Activated naive CD8-positive, alpha-beta T cell treated with anti-CD3 and anti-CD28 coated beads, Interleukin-2, amount 50 U/mL, for 24 hours (primary cell): ENCODE data around the gene FAM118A.
"Not testable (repeated sequence)": the region's sequence is repeated elsewhere in the genome, so short reads cannot be mapped to it uniquely, and the experiment has no call there.

ENCODE experiments used
- ATAC-seq: fragments of 150-1000 bp; cut with Tn5 transposase; one replicate; pipeline ENCODE4 v1.10.0; 2021
- DNase-seq: peaks from one replicate; pipeline ENCODE4 v3.0.0; 2021
- H3K27ac Mint-ChIP-seq: one replicate; pipeline ENCODE4 v1.8.0; 2021; ENCODE audit warnings: mild to moderate bottlenecking, mixed read lengths
- H3K27me3 Mint-ChIP-seq: one replicate; pipeline ENCODE4 v1.8.0; 2021; ENCODE audit warnings: mixed read lengths
- H3K36me3 Mint-ChIP-seq: one replicate; pipeline ENCODE4 v1.8.0; 2021; ENCODE audit warnings: low read depth, mixed read lengths
- H3K4me1 Mint-ChIP-seq: one replicate; pipeline ENCODE4 v1.8.0; 2021; ENCODE audit warnings: mixed read lengths
- H3K4me3 Mint-ChIP-seq: one replicate; pipeline ENCODE4 v1.8.0; 2021; ENCODE audit warnings: mild to moderate bottlenecking, moderate library complexity, mixed read lengths
- H3K9me3 Mint-ChIP-seq: one replicate; pipeline ENCODE4 v1.8.0; 2021; ENCODE audit warnings: mixed read lengths

The FAM118A gene

DNA sequence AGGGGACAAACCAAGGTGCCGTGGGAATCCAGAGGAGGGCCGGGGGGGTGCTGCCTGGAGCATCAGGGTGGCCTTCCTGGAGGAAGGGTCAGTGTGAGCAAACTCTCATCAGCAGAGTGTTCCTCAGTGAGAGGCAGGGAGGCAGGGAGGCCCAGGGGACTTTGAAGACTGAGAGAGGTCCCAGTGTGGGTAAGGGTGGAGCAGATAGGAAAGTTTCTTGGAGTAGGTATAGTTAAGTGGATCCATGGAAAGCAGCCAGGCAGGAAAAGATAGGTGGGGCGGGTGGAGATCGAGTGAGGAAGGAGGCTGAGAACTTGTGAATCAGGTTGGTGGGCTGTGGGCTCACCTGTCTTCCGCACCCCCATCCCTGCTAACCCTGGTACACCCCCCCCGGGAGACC, 15.7 kb upstream of the FAM118A start:
- no peak overlapping the region for H3K27ac Mint-ChIP-seq
- H3K4me1 Mint-ChIP-seq = peaks cover 19% of the 10 kb centered on the region
- no peaks in the 10 kb centered on the region for H3K36me3 Mint-ChIP-seq
- no peak for ATAC-seq
- H3K9me3 Mint-ChIP-seq = no peaks in the 10 kb centered on the region
- no peak overlapping the region for H3K4me3 Mint-ChIP-seq
- peaks cover 2% of the 10 kb centered on the region for H3K27me3 Mint-ChIP-seq
- no peak for DNase-seq

DNA sequence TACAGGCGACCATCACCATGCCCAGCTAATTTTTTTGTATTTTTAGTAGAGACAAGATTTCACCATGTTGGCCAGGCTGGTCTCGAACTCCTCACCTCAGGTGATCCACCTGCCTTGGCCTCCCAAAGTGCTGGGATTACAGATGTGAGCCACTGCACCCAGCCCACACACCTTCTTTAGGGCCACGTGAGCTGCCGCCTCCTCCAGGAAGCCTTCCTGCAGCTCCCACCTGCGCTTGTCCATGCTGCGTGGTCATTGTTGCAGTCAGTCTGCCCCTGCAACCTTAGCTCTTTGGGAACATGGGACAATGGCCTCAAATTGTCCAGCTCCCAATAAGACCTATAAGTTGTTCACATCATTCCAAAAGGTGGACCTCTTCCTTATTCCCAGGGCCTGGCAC, 14.7 kb upstream of the FAM118A start:
- not testable (repeated sequence) for H3K9me3 Mint-ChIP-seq, DNase-seq, H3K27ac Mint-ChIP-seq, H3K36me3 Mint-ChIP-seq, H3K27me3 Mint-ChIP-seq, H3K4me3 Mint-ChIP-seq, ATAC-seq
- H3K4me1 Mint-ChIP-seq = peaks cover 19% of the 10 kb centered on the region

DNA sequence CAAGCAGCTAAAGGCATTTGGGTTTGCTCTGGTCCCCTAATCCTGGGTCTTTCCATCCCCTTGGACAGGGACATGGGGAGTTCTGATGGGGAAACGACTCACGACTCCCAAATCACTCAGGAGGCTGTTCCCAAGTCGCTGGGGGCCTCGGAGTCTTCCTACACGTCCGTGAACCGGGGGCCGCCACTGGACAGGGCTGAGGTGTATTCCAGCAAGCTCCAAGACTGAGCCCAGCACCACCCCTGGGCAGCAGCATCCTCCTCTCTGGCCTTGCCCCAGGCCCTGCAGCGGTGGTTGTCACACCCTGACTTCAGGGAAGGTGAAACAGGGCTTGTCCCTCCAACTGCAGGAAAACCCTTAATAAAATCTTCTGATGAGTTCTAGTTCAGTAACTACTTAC, 14.2 kb upstream of the FAM118A start:
- Mint-ChIP-seq H3K4me3 (no peak overlapping the region), H3K27me3 (peaks cover 2% of the 10 kb centered on the region), H3K9me3 (no peaks in the 10 kb centered on the region), H3K27ac (no peak overlapping the region), H3K36me3 (no peaks in the 10 kb centered on the region), H3K4me1 (peaks cover 19% of the 10 kb centered on the region)
- no peak for ATAC-seq
- DNase-seq = no peak

DNA sequence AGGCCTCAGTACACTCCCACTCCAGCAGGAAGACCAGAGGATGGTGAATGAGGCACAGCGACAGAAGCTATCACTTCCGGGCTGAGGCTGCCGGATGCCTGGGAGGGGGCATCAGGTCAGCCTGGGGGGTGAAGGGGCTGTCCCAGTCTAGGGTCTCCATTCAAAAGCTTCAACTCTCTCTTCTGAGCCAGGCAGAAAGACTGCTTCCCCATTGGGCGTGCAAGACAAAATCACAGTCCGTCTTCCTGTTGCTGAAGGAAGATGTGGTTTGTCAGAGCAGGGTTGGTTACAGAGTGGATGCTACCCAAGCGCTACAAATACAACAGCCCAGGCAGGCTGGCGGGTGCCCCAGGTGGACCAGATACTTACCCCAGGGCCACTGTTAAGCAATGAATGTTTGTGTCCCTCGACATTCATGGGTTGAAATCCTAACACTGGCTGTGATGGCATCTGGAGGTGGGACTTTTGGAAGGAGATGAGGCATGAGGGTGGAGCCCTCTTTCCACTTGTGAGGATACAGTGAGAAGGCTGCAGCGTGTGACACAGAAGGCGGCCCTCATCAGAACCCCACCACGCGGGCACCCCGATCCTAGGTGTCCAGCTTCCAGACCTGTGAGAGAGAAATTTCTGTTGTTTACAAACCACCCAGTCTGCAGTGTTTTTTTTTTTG, 13.0 kb upstream of the FAM118A start:
- DNase-seq = no peak
- peak overlapping the region; percentile 52 for H3K27ac Mint-ChIP-seq

DNA sequence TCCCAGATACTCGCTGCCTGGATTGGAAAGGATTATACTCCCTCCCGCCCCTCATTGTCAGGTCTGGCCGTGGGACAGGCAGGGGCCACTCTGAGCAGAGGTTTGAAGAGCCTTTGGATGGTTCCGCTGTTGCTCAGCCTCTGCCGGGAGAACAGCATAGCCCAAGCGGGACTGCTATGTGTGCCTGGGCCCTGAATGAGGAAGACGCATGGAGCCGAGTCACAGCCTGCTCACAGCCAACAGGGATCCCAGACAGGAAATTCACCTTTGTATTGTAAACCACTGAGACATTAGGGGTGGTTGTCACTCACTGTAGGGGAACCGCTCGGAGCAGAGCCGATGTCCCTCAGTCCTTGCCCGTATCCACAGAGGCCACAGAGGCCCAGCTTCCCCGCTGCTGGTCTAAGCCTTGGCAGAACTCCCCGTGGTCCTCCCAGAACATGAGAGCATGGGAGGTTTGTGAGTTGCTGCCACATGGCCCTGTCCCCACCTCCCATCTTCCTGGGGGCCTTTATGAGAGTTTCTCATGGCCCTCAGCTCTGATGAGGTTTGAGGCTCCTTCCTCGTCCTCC, 10.7 kb upstream of the FAM118A start:
- H3K27me3 Mint-ChIP-seq = no peaks in the 10 kb centered on the region
- no peaks in the 10 kb centered on the region for H3K36me3 Mint-ChIP-seq
- ATAC-seq (no peak), DNase-seq (no peak)
- no peaks in the 10 kb centered on the region for H3K9me3 Mint-ChIP-seq
- peaks cover 25% of the 10 kb centered on the region for H3K4me1 Mint-ChIP-seq
- H3K4me3 Mint-ChIP-seq = no peak overlapping the region
- no peak overlapping the region for H3K27ac Mint-ChIP-seq

More for the DNA sequence above, 13.0 kb upstream of the FAM118A start:
- no peaks in the 10 kb centered on the region for H3K36me3 Mint-ChIP-seq
- peaks cover 19% of the 10 kb centered on the region for H3K4me1 Mint-ChIP-seq
- no peaks in the 10 kb centered on the region for H3K9me3 Mint-ChIP-seq
- no peak for ATAC-seq
- peaks cover 2% of the 10 kb centered on the region for H3K27me3 Mint-ChIP-seq
- H3K4me3 Mint-ChIP-seq = no peak overlapping the region

DNA sequence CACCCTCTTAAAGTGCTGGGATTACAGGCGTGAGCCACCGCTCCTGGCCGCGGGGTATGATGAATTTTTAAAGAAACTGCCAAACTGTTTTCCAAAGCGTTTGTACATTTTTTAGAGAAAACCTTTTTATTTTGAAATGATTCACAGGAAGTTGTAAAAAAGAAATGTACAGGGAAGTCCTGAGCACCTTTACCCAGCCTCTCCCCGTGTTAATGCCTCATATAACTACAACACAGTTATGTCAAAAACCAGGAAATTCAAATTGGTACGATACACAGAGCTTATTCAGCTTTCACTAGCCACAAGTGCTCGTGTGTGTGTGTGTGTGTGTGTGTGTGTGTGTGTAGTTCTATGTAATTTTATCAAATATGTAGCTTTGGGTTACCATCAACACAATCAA, 7.0 kb upstream of the FAM118A start:
- DNase-seq (no peak), ATAC-seq (no peak)
- Mint-ChIP-seq H3K9me3 (no peaks in the 10 kb centered on the region), H3K36me3 (no peaks in the 10 kb centered on the region), H3K27ac (no peak overlapping the region), H3K27me3 (no peaks in the 10 kb centered on the region), H3K4me3 (no peak overlapping the region), H3K4me1 (peaks cover 8% of the 10 kb centered on the region)

DNA sequence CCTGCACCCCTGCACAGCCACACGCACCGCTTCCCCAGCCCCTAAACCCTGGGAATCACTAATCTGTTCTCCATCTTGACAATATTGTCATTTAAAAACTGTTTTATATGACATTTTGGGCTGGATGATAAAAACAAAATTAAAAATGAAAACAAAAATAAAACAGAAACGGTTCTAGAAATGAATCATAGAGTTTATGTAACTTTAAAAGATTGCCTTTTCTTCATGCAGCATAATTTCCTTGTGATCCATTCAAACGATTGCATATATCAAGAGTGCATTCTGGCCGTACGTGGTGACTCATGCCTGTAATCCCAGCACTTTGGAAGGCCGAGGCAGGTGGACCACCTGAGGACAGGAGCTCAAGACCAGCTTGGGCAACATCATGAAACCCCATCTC, 6.6 kb upstream of the FAM118A start:
- no peaks in the 10 kb centered on the region for H3K27me3 Mint-ChIP-seq

DNA sequence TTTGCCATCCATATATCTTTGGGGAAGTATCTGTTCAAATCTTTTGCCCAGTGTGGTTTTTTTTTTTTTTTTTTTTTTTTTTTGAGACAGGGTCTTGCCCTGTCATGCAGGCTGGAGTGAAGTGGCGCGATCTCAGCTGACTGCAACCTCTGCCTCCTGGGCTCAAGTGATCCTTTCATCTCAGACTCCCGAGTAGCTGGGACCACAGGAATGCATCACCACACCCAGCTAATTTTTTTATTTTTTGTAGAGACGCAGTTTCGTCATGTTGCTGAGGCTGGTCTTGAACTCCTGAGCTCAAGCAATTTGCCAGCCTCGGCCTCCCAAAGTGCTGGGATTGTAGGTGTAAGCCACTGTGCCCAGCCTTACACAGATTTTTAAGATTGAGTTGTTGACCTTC, 4.8 kb upstream of the FAM118A start:
- ATAC-seq = no peak
- no peak for DNase-seq
- no peak overlapping the region for H3K4me3 Mint-ChIP-seq
- H3K27ac Mint-ChIP-seq = no peak overlapping the region
- H3K4me1 Mint-ChIP-seq = peaks cover 22% of the 10 kb centered on the region
- no peaks in the 10 kb centered on the region for H3K36me3 Mint-ChIP-seq
- H3K27me3 Mint-ChIP-seq = no peaks in the 10 kb centered on the region
- no peaks in the 10 kb centered on the region for H3K9me3 Mint-ChIP-seq

More for the DNA sequence above, 6.6 kb upstream of the FAM118A start:
- no peak overlapping the region for H3K27ac Mint-ChIP-seq
- no peaks in the 10 kb centered on the region for H3K9me3 Mint-ChIP-seq
- no peak overlapping the region for H3K4me3 Mint-ChIP-seq
- H3K36me3 Mint-ChIP-seq = no peaks in the 10 kb centered on the region
- DNase-seq (no peak), ATAC-seq (no peak)
- H3K4me1 Mint-ChIP-seq = peaks cover 9% of the 10 kb centered on the region

DNA sequence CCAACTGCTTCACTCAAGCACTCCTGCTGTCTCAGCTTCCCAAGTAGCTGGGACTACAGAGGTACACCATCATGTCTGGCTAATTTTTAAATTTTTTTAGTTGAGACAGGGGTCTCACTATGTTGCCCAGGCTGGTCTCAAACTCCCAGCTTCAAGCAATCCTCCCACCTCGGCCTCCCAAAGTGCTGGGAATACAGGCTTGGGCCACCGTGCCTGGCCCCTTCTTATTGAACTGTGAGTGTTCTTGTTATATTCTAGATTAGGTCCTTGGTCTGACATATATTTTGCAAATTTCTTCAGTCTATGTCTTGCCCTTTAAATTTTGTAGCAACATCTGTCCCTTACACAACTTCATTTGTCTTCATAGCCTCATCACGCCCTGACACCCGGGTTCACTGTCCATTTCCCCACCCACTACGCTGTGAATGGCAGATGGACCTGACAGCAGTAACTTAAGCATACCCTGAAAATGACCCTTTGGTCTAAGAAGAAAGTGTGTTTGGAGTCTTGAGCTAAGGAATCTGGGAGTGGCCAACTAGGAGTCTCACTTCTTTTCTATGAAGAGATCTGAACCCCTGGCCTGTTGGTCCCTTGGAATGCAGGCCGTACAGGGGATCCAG, 4.2 kb upstream of the FAM118A start:
- Mint-ChIP-seq H3K9me3 (no peaks in the 10 kb centered on the region), H3K27ac (no peak overlapping the region), H3K4me3 (no peak overlapping the region), H3K4me1 (peaks cover 24% of the 10 kb centered on the region), H3K36me3 (no peaks in the 10 kb centered on the region), H3K27me3 (no peaks in the 10 kb centered on the region)
- no peak for ATAC-seq
- no peak for DNase-seq

DNA sequence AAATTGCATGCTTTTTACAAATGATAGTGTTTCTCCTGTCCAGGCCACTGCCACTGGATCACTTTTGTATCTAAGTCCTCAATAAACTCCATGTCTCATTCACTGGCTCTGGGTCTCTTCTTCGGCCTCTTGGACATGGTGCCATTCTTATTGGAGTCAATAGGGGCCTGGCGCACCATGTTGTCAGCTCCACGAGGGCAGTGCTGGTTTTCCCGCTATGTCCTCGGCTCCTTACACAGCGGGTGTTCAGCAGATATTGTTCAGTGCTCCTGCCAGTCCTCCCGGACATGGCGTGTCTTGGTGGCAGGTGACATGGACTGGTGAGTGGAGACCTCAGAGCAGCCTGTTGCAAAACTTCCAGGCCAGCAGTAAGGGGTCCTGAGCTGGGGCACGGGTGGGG, 3.6 kb upstream of the FAM118A start:
- H3K27me3 Mint-ChIP-seq = no peaks in the 10 kb centered on the region
- DNase-seq (no peak), ATAC-seq (no peak)
- H3K4me1 Mint-ChIP-seq = peaks cover 30% of the 10 kb centered on the region
- no peaks in the 10 kb centered on the region for H3K9me3 Mint-ChIP-seq
- H3K27ac Mint-ChIP-seq = no peak overlapping the region
- no peaks in the 10 kb centered on the region for H3K36me3 Mint-ChIP-seq
- no peak overlapping the region for H3K4me3 Mint-ChIP-seq

DNA sequence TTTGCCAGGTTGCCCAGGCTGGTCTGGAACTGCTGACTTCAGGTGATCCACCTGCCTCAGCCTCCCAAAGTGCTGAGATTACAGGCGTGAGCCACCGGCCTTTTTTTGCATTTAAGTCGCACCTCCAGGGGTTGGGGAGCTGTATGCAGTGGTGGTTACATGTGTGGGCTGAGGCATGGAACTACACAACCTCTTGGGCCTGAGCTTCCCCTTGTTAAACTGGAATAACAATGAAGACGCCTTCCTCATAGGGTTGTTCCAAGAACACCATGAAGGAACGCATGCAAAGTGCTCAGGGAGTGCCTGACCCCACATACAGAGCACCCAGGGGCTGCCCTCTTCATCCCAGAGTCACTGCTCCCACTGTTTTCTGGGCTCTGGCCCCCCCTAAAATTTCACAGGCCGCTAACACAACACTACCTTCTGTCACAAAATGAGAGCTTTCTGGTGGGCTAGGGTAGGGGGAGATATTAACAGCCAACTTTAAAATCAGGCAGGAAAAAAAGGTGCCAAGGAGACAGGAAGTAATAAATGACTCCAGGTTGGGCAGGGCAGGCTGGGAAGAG, 1.3 kb upstream of the FAM118A start:
- no peaks in the 10 kb centered on the region for H3K27me3 Mint-ChIP-seq
- H3K9me3 Mint-ChIP-seq = no peaks in the 10 kb centered on the region
- peaks cover 40% of the 10 kb centered on the region for H3K4me1 Mint-ChIP-seq
- H3K4me3 Mint-ChIP-seq = peak overlapping the region; percentile 87
- DNase-seq = no peak
- H3K36me3 Mint-ChIP-seq = peaks cover 2% of the 10 kb centered on the region
- ATAC-seq = no peak
- H3K27ac Mint-ChIP-seq = peak overlapping the region; percentile 94

DNA sequence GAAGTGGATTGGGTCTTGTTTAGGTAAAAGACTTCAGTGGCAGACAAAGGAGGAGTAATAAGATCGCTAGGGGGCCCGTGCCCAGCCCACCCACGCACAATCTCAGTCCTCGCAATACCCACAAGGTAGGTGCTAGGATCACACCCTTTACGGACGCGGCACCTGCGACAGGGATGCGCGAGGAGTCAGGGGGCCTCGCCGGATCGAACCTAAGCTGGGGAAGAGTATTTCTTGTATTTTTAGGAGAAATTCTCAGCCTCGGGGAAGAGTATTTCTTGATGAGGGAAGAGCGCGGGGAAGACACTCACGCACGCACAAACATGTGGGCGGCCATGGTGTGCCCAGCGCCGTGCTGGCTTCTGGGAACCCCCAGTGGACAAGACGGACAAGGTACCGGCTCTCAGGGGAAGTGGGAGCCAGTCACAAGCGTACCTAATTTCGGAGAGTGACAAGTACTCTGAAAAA, 745 bp upstream of the FAM118A start:
- no peak for ATAC-seq
- DNase-seq = peak; percentile 28
- H3K4me3 Mint-ChIP-seq = peak overlapping the region; percentile 87
- no peaks in the 10 kb centered on the region for H3K27me3 Mint-ChIP-seq
- H3K27ac Mint-ChIP-seq = peak overlapping the region; percentile 94
- H3K36me3 Mint-ChIP-seq = peaks cover 2% of the 10 kb centered on the region
- H3K4me1 Mint-ChIP-seq = peaks cover 42% of the 10 kb centered on the region
- H3K9me3 Mint-ChIP-seq = no peaks in the 10 kb centered on the region

DNA sequence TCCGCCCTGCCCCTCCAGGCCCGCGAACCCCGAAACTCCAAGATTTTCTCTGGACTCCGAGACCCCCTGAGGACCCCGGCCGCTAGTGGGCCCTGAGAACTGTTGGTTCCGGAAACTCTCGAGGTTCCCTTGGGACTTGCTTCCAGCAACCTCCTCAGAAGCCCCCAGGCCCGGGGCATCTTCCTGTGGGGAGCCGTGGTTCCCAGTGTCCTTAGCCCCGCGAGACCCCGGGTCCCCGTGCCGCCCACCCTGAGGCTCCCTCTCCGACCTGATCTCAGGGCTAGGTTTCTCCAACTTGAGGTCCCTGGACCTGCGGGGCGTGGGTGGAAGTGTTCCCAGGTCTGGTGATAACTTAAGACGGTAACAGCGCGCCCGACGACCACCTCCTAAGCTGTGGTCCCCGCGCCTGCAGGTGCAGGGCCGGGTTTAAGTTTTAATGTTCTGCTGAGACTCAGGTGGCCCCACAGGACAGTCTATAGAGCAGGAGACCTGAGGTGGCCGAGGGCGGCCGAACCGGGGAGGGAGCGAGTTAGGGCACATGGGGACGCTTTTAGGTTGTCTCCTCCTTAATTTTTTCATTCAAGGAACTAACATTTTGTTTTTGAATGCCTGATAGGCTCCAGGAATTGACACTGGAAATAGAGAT, 720 bp downstream of the FAM118A start:
- Mint-ChIP-seq H3K9me3 (no peaks in the 10 kb centered on the region), H3K4me3 (peak overlapping the region; percentile 87), H3K36me3 (peaks cover 2% of the 10 kb centered on the region), H3K27me3 (no peaks in the 10 kb centered on the region), H3K4me1 (peaks cover 53% of the 10 kb centered on the region), H3K27ac (peak overlapping the region; percentile 85)
- DNase-seq (peak; percentile 26), ATAC-seq (no peak)

DNA sequence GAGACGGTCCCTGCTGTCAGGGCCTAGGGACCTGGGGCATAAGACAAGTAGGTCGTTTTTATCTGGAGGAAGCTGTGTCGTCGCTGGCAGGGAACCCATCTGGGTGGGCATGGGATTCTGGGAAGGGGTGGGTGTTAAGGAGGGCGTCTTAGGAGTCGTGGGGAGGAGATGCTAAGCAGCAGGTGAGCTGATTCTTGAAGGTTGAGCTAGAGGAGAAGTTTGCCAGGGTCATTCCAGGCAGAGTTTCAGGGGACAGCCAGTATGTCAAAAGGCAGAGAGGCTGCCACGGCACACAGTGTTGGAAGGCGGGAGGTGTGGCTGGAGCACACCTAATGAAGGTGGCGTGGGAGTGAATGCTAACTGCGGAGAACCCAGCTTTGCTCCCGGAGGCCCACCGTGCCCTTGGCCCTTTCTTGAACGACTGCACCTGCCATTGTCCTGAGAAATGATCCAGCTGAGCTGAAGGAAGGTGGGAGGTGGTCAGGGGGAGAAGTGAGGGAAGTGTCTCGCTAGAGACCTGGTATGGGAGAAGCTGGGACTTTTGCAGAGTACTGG, 1.3 kb downstream of the FAM118A start:
- Mint-ChIP-seq H3K36me3 (peaks cover 2% of the 10 kb centered on the region), H3K4me1 (peaks cover 58% of the 10 kb centered on the region), H3K27me3 (no peaks in the 10 kb centered on the region), H3K27ac (peak overlapping the region; percentile 85), H3K4me3 (peak overlapping the region; percentile 87), H3K9me3 (no peaks in the 10 kb centered on the region)
- no peak for DNase-seq
- no peak for ATAC-seq
